Trophoblast cell (in vitro differentiated cells and primary cell): ENCODE data around the gene DAB1.
"Not testable (repeated sequence)": the region's sequence is repeated elsewhere in the genome, so short reads cannot be mapped to it uniquely, and the experiment has no call there.

Experiments
- DNase-seq, 2 donors: peaks; one replicate each; pipeline ENCODE4 v3.0.0-alpha.2; 2016
- H2AFZ ChIP-seq: 2 replicates; pipeline ENCODE4 v1.6.1; 2013; ENCODE audit warnings: low read length, moderate library complexity, mild to moderate bottlenecking; ENCODE audit not compliant: insufficient read depth, poor library complexity
- H2AK5ac ChIP-seq: 2 replicates; pipeline ENCODE4 v1.6.1; 2013; ENCODE audit warnings: mild to moderate bottlenecking, low read length
- H2BK120ac ChIP-seq: 2 replicates; pipeline ENCODE4 v1.6.1; 2013; ENCODE audit warnings: low read length, mild to moderate bottlenecking, moderate library complexity; ENCODE audit not compliant: insufficient read depth, poor library complexity
- H2BK12ac ChIP-seq: 2 replicates; pipeline ENCODE4 v1.6.1; 2013; ENCODE audit warnings: mild to moderate bottlenecking, low read length, moderate library complexity
- H2BK5ac ChIP-seq: 2 replicates; pipeline ENCODE4 v1.6.1; 2013; ENCODE audit warnings: low read length, low read depth, moderate library complexity, mild to moderate bottlenecking; ENCODE audit not compliant: poor library complexity
- H3K14ac ChIP-seq: 2 replicates; pipeline ENCODE4 v1.6.1; 2013; ENCODE audit warnings: mild to moderate bottlenecking, low read length
- H3K18ac ChIP-seq: 2 replicates; pipeline ENCODE4 v1.6.1; 2013; ENCODE audit warnings: mild to moderate bottlenecking, low read length
- H3K23ac ChIP-seq: 2 replicates; pipeline ENCODE4 v1.6.1; 2013; ENCODE audit warnings: low read length
- H3K27ac ChIP-seq: 2 replicates; pipeline ENCODE4 v1.5.1; 2013; ENCODE audit warnings: low read depth, mild to moderate bottlenecking, inconsistent platforms, low read length, moderate library complexity
- H3K27me3 ChIP-seq: 2 replicates; pipeline ENCODE4 v1.6.1; 2013; ENCODE audit warnings: inconsistent platforms, mild to moderate bottlenecking, low read length, moderate library complexity; ENCODE audit not compliant: insufficient read depth
- H3K36me3 ChIP-seq, 2 experiments: 1 replicate in 1 of 2; 2 replicates in 1 of 2; pipeline ENCODE4 v1.6.1; 2013; ENCODE audit warnings: low read length in 2 of 2, mild to moderate bottlenecking in 2 of 2, moderate library complexity in 1 of 2; ENCODE audit not compliant: insufficient read depth in 2 of 2, control insufficient read depth in 1 of 2
- H3K4ac ChIP-seq: 2 replicates; pipeline ENCODE4 v1.6.1; 2013; ENCODE audit warnings: low read depth, mild to moderate bottlenecking, low read length, moderate library complexity
- H3K4me1 ChIP-seq, 2 experiments: 1 replicate in 1 of 2; 2 replicates in 1 of 2; pipeline ENCODE4 v1.6.1; 2013; ENCODE audit warnings: low read length in 2 of 2, mild to moderate bottlenecking in 2 of 2, moderate library complexity in 1 of 2; ENCODE audit not compliant: insufficient read depth in 2 of 2, control insufficient read depth in 1 of 2
- H3K4me2 ChIP-seq: 2 replicates; pipeline ENCODE4 v1.6.1; 2013; ENCODE audit warnings: inconsistent platforms, mild to moderate bottlenecking, low read length, moderate library complexity
- H3K4me3 ChIP-seq: 2 replicates; pipeline ENCODE4 v1.5.1; 2013; ENCODE audit warnings: mild to moderate bottlenecking, low read depth, low read length, inconsistent platforms
- H3K79me1 ChIP-seq: one replicate; pipeline ENCODE4 v1.6.1; 2013; ENCODE audit warnings: low read length
- H3K79me2 ChIP-seq: 2 replicates; pipeline ENCODE4 v1.6.1; 2013; ENCODE audit warnings: low read length, mild to moderate bottlenecking; ENCODE audit not compliant: control insufficient read depth, insufficient read depth, poor library complexity
- H3K9ac ChIP-seq: 2 replicates; pipeline ENCODE4 v1.6.1; 2013; ENCODE audit warnings: mild to moderate bottlenecking, low read length
- H3K9me3 ChIP-seq: 2 replicates; pipeline ENCODE4 v1.6.1; 2013; ENCODE audit warnings: low read depth, mild to moderate bottlenecking, control low read depth, inconsistent platforms, low read length; ENCODE audit not compliant: insufficient read depth
- H4K12ac ChIP-seq: 2 replicates; pipeline ENCODE4 v1.6.1; 2013; ENCODE audit warnings: low read depth, mild to moderate bottlenecking, low read length, moderate library complexity
- H4K8ac ChIP-seq: 2 replicates; pipeline ENCODE4 v1.6.1; 2013; ENCODE audit warnings: low read depth, mild to moderate bottlenecking, low read length, moderate library complexity
- H4K91ac ChIP-seq: one replicate; pipeline ENCODE4 v1.6.1; 2013; ENCODE audit warnings: low read depth, mild to moderate bottlenecking, low read length, moderate library complexity
- WGBS: extraction: QIAGEN DNeasy Blood & Tissue Kit; methylation state at CpG from one replicate; pipeline ENCODE4 v1.1.7; 2013; ENCODE audit warnings: missing lambda C conversion rate; ENCODE audit not compliant: insufficient read length, insufficient coverage; ENCODE audit errors: extremely low coverage; 5-methylcytosine and 5-hydroxymethylcytosine counted together

Gene DAB1

DNA sequence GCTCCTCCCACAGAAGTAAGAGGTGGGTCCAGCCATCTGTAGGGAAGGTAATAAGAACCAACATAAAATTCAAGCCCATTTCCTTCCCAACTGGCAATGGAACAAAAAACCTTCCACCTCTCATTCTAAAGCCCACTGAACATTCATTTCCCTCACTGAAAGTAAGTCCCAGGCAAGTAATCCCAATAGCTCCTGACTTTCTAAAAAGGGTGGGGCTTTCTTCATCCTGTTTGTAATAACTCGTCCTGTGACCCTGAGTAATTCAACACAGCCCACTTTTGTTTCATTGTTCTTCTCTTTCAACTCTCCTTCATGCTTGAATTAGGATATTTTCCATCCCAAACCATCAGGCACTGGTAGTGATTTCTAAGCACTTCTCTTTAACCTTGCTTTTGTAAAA, 74.9 kb downstream of the DAB1 start:
- Histone ChIP-seq H3K9ac (no peak overlapping the region), H3K4ac (no peak overlapping the region), H3K4me3 (no peak overlapping the region), H2BK12ac (no peak overlapping the region), H2AFZ (no peak overlapping the region), H3K14ac (no peak overlapping the region), H2BK5ac (no peak overlapping the region), H3K18ac (no peak overlapping the region), H3K36me3 (no peaks in the 10 kb centered on the region), H2AK5ac (no peak overlapping the region), H3K79me1 (no peaks in the 10 kb centered on the region), H3K23ac (no peak overlapping the region), H4K12ac (no peak overlapping the region), H3K4me1 (no peaks in the 10 kb centered on the region), H4K8ac (no peak overlapping the region), H3K79me2 (no peaks in the 10 kb centered on the region), H3K4me2 (no peak overlapping the region), H3K27me3 (no peaks in the 10 kb centered on the region), H4K91ac (no peak overlapping the region), H3K27ac (no peak overlapping the region), H2BK120ac (no peak overlapping the region), H3K9me3 (peaks cover 2% of the 10 kb centered on the region)
- WGBS: no CpG with 5 or more reads among the region's 1 CpG
- DNase-seq: no peak

DNA sequence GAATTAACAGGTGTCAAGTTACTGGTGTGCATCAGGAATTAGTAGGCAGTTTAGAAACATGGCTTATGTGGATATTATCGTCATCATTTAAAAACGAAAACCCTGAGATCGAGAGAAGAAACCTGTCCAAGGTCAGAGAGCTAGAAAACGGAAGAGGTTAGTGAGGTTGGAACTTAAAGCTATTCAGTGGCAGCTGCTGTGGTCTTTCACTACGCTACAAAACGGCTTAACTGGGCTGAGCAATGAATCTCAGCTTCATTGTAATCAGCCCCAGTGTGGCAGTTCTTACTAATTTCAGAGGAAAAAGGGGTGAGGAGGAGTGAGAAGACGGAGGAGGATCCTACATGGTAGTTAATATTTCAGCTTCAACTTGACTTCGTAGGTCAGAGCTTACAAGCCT, 77.9 kb downstream of the DAB1 start:
- Histone ChIP-seq H3K79me1 (no peaks in the 10 kb centered on the region), H3K4ac (no peak overlapping the region), H2AFZ (no peak overlapping the region), H3K4me2 (no peak overlapping the region), H3K4me1 (no peaks in the 10 kb centered on the region), H3K36me3 (no peaks in the 10 kb centered on the region), H4K91ac (no peak overlapping the region), H3K27ac (no peak overlapping the region), H3K9me3 (peaks cover 2% of the 10 kb centered on the region), H3K14ac (no peak overlapping the region), H3K18ac (no peak overlapping the region), H2BK5ac (no peak overlapping the region), H2BK120ac (no peak overlapping the region), H3K23ac (no peak overlapping the region), H2BK12ac (no peak overlapping the region), H3K79me2 (no peaks in the 10 kb centered on the region), H3K4me3 (no peak overlapping the region), H3K9ac (no peak overlapping the region), H3K27me3 (no peaks in the 10 kb centered on the region), H4K8ac (no peak overlapping the region), H2AK5ac (no peak overlapping the region), H4K12ac (no peak overlapping the region)
- no peak for DNase-seq
- no CpG with 5 or more reads among the region's 8 CpGs for WGBS

DNA sequence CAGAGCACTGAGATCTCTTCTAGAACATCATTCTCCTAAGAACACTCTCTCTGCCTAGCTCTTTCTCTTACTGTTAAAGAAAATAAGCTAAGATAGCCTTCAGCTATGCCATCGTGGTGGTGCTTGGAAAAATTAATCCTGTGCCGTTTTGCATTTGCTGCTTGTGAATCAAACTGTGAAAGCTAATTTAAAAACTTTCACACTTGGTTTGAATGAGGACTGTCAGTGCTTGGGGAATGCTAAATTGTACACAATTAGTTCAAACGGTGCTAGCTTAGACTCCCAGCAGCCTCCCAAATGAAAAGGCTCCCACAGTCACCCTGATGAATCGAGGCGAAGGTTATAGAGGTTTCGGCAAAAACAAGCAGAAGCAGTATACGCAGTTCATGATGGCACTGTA, 79.6 kb downstream of the DAB1 start:
- H3K27me3 ChIP-seq: no peaks in the 10 kb centered on the region
- WGBS: no CpG with 5 or more reads among the region's 7 CpGs
- H3K9me3 ChIP-seq: peaks cover 2% of the 10 kb centered on the region
- no peak overlapping the region for H3K18ac ChIP-seq
- no peak overlapping the region for H2AFZ ChIP-seq
- H2AK5ac ChIP-seq: no peak overlapping the region
- no peak overlapping the region for H3K4me2 ChIP-seq
- H3K4me1 ChIP-seq: no peaks in the 10 kb centered on the region
- H3K27ac ChIP-seq: no peak overlapping the region
- H3K36me3 ChIP-seq: no peaks in the 10 kb centered on the region
- no peaks in the 10 kb centered on the region for H3K79me1 ChIP-seq
- H3K9ac ChIP-seq: no peak overlapping the region
- no peak overlapping the region for H3K4ac ChIP-seq
- no peak overlapping the region for H3K14ac ChIP-seq
- no peak overlapping the region for H4K12ac ChIP-seq
- H2BK120ac ChIP-seq: no peak overlapping the region
- no peak for DNase-seq
- no peak overlapping the region for H2BK12ac ChIP-seq
- H3K79me2 ChIP-seq: no peaks in the 10 kb centered on the region
- H4K8ac ChIP-seq: no peak overlapping the region
- H3K4me3 ChIP-seq: no peak overlapping the region
- no peak overlapping the region for H2BK5ac ChIP-seq
- H3K23ac ChIP-seq: no peak overlapping the region
- H4K91ac ChIP-seq: no peak overlapping the region

GRCh38 chr1:57343298-57343915, 80.5 kb downstream of the DAB1 start:
- not testable (repeated sequence) for H4K91ac ChIP-seq, H3K4me1 ChIP-seq, H3K36me3 ChIP-seq, H4K8ac ChIP-seq, H3K14ac ChIP-seq, H3K18ac ChIP-seq, H2AK5ac ChIP-seq, H2BK5ac ChIP-seq, DNase-seq, H3K9me3 ChIP-seq, H3K27me3 ChIP-seq, H3K4ac ChIP-seq, H3K27ac ChIP-seq, H3K4me2 ChIP-seq, H3K4me3 ChIP-seq, H4K12ac ChIP-seq, H3K79me1 ChIP-seq, H2AFZ ChIP-seq, H2BK12ac ChIP-seq, H3K23ac ChIP-seq, H2BK120ac ChIP-seq, H3K79me2 ChIP-seq, H3K9ac ChIP-seq
- no CpG with 5 or more reads among the region's 34 CpGs for WGBS
